ENCODE data around the gene PLEKHM3.

Gene PLEKHM3

DNA sequence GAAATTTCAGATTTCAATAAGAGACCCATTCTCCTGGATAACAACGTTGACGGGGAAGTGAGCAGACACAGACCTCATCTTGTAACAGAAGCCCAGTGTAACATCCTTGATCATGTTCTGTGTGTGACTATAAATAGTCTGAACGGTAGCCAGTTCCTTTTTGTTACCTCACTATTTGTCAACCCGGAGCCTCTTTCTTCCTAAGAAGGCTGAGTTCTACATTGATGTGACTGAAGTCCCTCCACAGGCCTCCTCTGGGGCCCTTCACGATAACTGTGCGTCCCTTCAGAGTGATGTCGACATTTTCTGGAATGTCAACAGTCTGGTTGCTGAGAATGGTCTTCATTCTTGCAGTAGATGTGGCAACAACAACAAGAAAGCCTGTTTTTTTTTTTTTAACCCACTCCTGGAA, 6.3 kb upstream of the PLEKHM3 start (continued):
- no peak for TF ChIP-seq ZNF623 (tag by site-specific recombination; IDR thresholded peaks at IDR 0.05)
- no peak for TF ChIP-seq ZNF174 (tag by site-specific recombination; IDR thresholded peaks at IDR 0.05)
- no peak for TF ChIP-seq ZNF776 (tag by site-specific recombination; IDR thresholded peaks at IDR 0.05; ENCODE audit: borderline replicate concordance)
- TF ChIP-seq PRDM6 (tag by site-specific recombination; IDR thresholded peaks at IDR 0.05): no peak
- no peak for TF ChIP-seq ZNF10 (tag by site-specific recombination; IDR thresholded peaks at IDR 0.05)
- TF ChIP-seq ZNF48 (tag by site-specific recombination; IDR thresholded peaks at IDR 0.05): no peak
- TF ChIP-seq ZBTB21 (tag by site-specific recombination; IDR thresholded peaks at IDR 0.05): no peak

GRCh38 chr2:208025814-208026184, 472 bp upstream of the PLEKHM3 start:
- TF ChIP-seq SCRT2 (tag by site-specific recombination; IDR thresholded peaks at IDR 0.05): peak; percentile 63; the same call in 1 of the 2 replicates
- TF ChIP-seq ZNF621 (tag by site-specific recombination; IDR thresholded peaks at IDR 0.05): no peak
- Histone ChIP-seq H3K9me3 (ENCODE audit: control insufficient read depth, insufficient read depth, low read depth, low read length) (no peaks in the 10 kb centered on the region), H3K27ac (ENCODE audit: extremely low read depth, low read depth, low read length) (peak overlapping the region; percentile 53), H3K4me1 (ENCODE audit: control insufficient read depth, insufficient read depth, low read length) (peaks cover 9% of the 10 kb centered on the region; the same call in 1 of the 2 replicates), H3K36me3 (ENCODE audit: control insufficient read depth in 2 of 2, insufficient read depth in 1 of 2, low read length in 2 of 2) (no peaks in the 10 kb centered on the region), H3K4me3 (ENCODE audit: low read depth, low read length) (peak overlapping the region; percentile 96)
- ChIA-PET CTCF (interaction anchor here (1.2 to 1.9 kb wide), 3 partner anchors 9 to 280 kb away, joined by 5 to 10 read pairs (median 8); no protein-coding TSS in a partner anchor), POLR2A (interaction anchor here (0.6 to 1.5 kb wide), 8 partner anchors 11 to 496 kb away, joined by 3 to 5 read pairs (median 3); partner anchors contain the start of genes CCNYL1, CREB1, FZD5 and METTL21A)

DNA sequence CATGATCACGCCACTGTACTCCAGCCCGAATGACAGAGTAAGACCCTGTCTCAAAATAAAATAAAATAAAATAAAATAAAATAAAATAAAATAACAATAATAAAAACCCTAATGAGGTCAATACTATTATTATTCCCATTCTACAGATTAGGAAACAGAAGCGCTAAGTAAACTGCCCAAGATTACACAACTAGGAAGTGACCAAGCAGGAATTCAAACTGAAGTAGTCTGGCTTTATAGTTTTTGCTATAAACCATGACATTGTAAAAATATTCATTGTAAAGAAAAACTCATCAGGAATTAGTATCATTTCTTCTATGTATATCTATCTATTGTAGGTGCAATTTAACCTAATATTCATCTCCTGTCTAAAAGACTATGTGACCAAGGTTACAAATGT, 1.2 kb downstream of the PLEKHM3 start:
- Histone ChIP-seq H3K36me3 (ENCODE audit: control insufficient read depth in 2 of 2, insufficient read depth in 1 of 2, low read length in 2 of 2) (no peaks in the 10 kb centered on the region), H3K9me3 (ENCODE audit: control insufficient read depth, insufficient read depth, low read depth, low read length) (no peaks in the 10 kb centered on the region), H3K4me1 (ENCODE audit: control insufficient read depth, insufficient read depth, low read length) (peaks cover 15% of the 10 kb centered on the region), H3K27ac (ENCODE audit: extremely low read depth, low read depth, low read length) (no peak overlapping the region), H3K4me3 (ENCODE audit: low read depth, low read length) (no peak overlapping the region)
- CTCF ChIA-PET: interaction anchor here (1.0 to 1.9 kb wide), 3 partner anchors 17 to 278 kb away, joined by 4 to 10 read pairs (median 8); no protein-coding TSS in a partner anchor
- no peak for TF ChIP-seq ZNF24 (tag by site-specific recombination; IDR thresholded peaks at IDR 0.05)
- TF ChIP-seq, protein P1, sequence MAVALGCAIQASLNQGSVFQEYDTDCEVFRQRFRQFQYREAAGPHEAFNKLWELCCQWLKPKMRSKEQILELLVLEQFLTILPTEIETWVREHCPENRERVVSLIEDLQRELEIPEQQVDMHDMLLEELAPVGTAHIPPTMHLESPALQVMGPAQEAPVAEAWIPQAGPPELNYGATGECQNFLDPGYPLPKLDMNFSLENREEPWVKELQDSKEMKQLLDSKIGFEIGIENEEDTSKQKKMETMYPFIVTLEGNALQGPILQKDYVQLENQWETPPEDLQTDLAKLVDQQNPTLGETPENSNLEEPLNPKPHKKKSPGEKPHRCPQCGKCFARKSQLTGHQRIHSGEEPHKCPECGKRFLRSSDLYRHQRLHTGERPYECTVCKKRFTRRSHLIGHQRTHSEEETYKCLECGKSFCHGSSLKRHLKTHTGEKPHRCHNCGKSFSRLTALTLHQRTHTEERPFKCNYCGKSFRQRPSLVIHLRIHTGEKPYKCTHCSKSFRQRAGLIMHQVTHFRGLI (tag by site-specific recombination; IDR thresholded peaks at IDR 0.05): no peak
- no peak for TF ChIP-seq ZNF670 (tag by site-specific recombination; IDR thresholded peaks at IDR 0.05; ENCODE audit: low read depth)
- no peak for TF ChIP-seq SCRT1 (tag by site-specific recombination; IDR thresholded peaks at IDR 0.05; ENCODE audit: borderline replicate concordance)
- no peak for TF ChIP-seq ZNF280D (tag by site-specific recombination; IDR thresholded peaks at IDR 0.05)
- no peak for TF ChIP-seq PRDM6 (tag by site-specific recombination; IDR thresholded peaks at IDR 0.05)
- TF ChIP-seq, protein P2, sequence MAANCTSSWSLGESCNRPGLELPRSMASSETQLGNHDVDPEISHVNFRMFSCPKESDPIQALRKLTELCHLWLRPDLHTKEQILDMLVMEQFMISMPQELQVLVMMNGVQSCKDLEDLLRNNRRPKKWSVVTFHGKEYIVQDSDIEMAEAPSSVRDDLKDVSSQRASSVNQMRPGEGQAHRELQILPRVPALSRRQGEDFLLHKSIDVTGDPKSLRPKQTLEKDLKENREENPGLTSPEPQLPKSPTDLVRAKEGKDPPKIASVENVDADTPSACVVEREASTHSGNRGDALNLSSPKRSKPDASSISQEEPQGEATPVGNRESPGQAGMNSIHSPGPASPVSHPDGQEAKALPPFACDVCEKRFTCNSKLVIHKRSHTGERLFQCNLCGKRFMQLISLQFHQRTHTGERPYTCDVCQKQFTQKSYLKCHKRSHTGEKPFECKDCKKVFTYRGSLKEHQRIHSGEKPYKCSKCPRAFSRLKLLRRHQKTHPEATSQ (tag by site-specific recombination; IDR thresholded peaks at IDR 0.05): no peak
- TF ChIP-seq, protein P3, sequence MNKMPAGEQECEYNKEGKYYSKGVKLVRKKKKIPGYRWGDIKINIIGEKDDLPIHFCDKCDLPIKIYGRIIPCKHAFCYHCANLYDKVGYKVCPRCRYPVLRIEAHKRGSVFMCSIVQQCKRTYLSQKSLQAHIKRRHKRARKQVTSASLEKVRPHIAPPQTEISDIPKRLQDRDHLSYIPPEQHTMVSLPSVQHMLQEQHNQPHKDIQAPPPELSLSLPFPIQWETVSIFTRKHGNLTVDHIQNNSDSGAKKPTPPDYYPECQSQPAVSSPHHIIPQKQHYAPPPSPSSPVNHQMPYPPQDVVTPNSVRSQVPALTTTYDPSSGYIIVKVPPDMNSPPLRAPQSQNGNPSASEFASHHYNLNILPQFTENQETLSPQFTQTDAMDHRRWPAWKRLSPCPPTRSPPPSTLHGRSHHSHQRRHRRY (tag by site-specific recombination; IDR thresholded peaks at IDR 0.05): no peak
- TF ChIP-seq PRDM4 (tag by site-specific recombination; IDR thresholded peaks at IDR 0.05): no peak
- no peak for TF ChIP-seq ZBTB17 (tag by site-specific recombination; IDR thresholded peaks at IDR 0.05)
- no peak for TF ChIP-seq ZSCAN16 (tag by site-specific recombination; IDR thresholded peaks at IDR 0.05)
- POLR2A ChIA-PET: no interaction called here
